Glutamatergic neuron (in vitro differentiated cells): ENCODE measurements around the gene MSH3. TPM values are rescaled to one million over a fixed set of nuclear protein-coding genes. Genes with fewer than 3 reads are reported as not detected.

Source experiments
- DNase-seq: peaks from one replicate; pipeline ENCODE4 v3.0.0; 2022
- H3K27ac Mint-ChIP-seq: one replicate; pipeline ENCODE4 v1.8.0; 2020; ENCODE audit warnings: mild to moderate bottlenecking, mixed read lengths, inconsistent platforms; ENCODE audit not compliant: unreplicated experiment
- H3K27me3 Mint-ChIP-seq: one replicate; pipeline ENCODE4 v1.8.0; 2020; ENCODE audit warnings: mild to moderate bottlenecking, moderate library complexity, mixed read lengths, inconsistent platforms; ENCODE audit not compliant: unreplicated experiment
- H3K36me3 Mint-ChIP-seq: one replicate; pipeline ENCODE4 v1.8.0; 2020; ENCODE audit warnings: mild to moderate bottlenecking, mixed read lengths, inconsistent platforms; ENCODE audit not compliant: unreplicated experiment
- H3K4me1 Mint-ChIP-seq: one replicate; pipeline ENCODE4 v1.8.0; 2020; ENCODE audit warnings: mild to moderate bottlenecking, low read depth, mixed read lengths, inconsistent platforms; ENCODE audit not compliant: unreplicated experiment
- H3K4me3 Mint-ChIP-seq: one replicate; pipeline ENCODE4 v1.8.0; 2020; ENCODE audit warnings: mild to moderate bottlenecking, mixed read lengths, inconsistent platforms; ENCODE audit not compliant: unreplicated experiment
- H3K9me3 Mint-ChIP-seq: one replicate; pipeline ENCODE4 v1.8.0; 2020; ENCODE audit warnings: mild to moderate bottlenecking, moderate library complexity, mixed read lengths, inconsistent platforms; ENCODE audit not compliant: unreplicated experiment
- total RNA-seq: library from RNA; stranded (reverse); fragmentation: NEBNext Ultra II Directional; extraction: Animal tissue kit (Norgen Biotek cat#: 25700); gene quantifications from one replicate; pipeline ENCODE4 v1.2.1, GENCODE V29; 2021; ENCODE audit not compliant: unreplicated experiment
- TF ChIP-seq, protein P1 (sequence below): fragments of 200-600 bp; sonication (generic); IDR thresholded peaks from one replicate; pipeline ENCODE4 v1.5.0; 2021; ENCODE audit not compliant: partially characterized antibody, unreplicated experiment

The MSH3 gene
- total RNA-seq, 1 donor from 2014 or later = 14.4 TPM

DNA sequence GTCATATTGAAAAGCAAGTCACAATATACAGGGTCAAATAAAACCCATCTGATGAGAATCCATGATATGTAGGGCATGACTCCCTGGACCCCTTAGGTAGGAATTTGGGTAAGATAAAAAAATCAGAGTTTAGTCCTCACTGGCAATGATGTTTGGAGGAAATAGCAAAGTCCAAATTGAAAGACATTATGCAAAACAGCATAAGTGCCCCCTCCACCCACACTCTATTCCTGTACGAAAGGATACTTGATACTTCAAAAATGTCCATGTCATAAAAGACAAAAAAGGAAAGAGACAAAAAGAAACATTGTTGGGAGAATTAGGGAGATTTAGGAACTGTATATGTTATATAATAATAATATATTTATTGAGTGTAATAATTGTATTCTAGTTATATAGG is 209.7 kb downstream of the MSH3 start:
- DNase-seq = no peak
- TF ChIP-seq, protein P1, sequence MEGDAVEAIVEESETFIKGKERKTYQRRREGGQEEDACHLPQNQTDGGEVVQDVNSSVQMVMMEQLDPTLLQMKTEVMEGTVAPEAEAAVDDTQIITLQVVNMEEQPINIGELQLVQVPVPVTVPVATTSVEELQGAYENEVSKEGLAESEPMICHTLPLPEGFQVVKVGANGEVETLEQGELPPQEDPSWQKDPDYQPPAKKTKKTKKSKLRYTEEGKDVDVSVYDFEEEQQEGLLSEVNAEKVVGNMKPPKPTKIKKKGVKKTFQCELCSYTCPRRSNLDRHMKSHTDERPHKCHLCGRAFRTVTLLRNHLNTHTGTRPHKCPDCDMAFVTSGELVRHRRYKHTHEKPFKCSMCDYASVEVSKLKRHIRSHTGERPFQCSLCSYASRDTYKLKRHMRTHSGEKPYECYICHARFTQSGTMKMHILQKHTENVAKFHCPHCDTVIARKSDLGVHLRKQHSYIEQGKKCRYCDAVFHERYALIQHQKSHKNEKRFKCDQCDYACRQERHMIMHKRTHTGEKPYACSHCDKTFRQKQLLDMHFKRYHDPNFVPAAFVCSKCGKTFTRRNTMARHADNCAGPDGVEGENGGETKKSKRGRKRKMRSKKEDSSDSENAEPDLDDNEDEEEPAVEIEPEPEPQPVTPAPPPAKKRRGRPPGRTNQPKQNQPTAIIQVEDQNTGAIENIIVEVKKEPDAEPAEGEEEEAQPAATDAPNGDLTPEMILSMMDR = no peak
- Mint-ChIP-seq H3K9me3 (no peaks in the 10 kb centered on the region), H3K4me3 (no peak overlapping the region), H3K27ac (no peak overlapping the region), H3K27me3 (no peaks in the 10 kb centered on the region), H3K36me3 (peaks cover 4% of the 10 kb centered on the region), H3K4me1 (peaks cover 8% of the 10 kb centered on the region)

DNA sequence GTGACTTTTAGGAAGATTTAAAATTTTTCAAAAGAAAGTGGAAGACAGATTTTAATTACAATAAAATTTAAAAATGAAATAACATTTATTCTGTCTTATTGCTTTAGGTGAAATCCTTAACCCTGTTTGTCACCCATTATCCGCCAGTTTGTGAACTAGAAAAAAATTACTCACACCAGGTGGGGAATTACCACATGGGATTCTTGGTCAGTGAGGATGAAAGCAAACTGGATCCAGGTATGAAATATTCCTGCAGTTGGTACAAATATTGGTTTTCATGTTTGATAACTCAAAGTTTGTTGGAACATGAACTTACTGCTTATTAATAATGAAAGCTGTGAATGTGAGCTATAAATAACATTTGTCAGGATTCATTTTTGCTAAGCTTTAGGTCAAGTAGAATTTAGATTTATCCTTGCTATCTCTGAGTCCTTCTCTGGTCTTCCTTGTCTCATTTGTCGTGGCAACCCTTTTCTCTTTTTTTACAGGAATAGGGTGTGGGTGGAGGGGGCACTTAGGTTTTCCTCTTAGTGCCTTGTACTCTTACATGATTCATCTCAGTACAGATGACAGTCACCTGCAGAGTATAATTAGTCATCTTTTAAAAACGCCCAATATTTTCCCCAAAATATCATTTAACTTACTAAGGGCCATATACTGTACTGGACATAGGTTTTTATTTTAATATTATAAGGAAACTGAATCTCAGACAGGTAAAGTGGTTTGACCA is 210.4 kb downstream of the MSH3 start:
- Mint-ChIP-seq H3K27ac (no peak overlapping the region), H3K4me3 (no peak overlapping the region), H3K4me1 (peaks cover 8% of the 10 kb centered on the region), H3K27me3 (no peaks in the 10 kb centered on the region), H3K36me3 (peaks cover 4% of the 10 kb centered on the region), H3K9me3 (no peaks in the 10 kb centered on the region)
- DNase-seq = no peak
- TF ChIP-seq, protein P1 = no peak

DNA sequence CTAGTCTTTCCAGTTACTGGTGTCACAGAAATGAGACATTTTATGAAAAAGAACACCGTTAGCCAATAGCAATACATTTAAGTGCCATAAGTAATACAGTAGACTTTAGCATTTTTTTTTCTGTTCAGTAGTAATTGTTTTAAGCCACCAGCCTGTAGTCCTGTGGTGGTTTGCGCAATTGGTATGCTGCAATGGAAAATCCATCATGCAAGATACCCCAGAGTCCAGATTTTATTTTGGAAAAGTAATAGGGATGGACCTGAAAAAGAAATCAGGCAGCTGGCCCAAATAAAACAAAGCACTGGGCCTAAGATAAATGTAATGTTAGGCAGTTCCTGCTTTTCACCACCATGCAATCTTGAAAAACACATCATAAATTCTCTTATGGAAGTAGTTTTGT is 211.1 kb downstream of the MSH3 start:
- Mint-ChIP-seq H3K4me3 (no peak overlapping the region), H3K36me3 (peaks cover 4% of the 10 kb centered on the region), H3K27me3 (no peaks in the 10 kb centered on the region), H3K4me1 (peaks cover 8% of the 10 kb centered on the region), H3K9me3 (no peaks in the 10 kb centered on the region), H3K27ac (no peak overlapping the region)
- TF ChIP-seq, protein P1 = no peak
- no peak for DNase-seq

DNA sequence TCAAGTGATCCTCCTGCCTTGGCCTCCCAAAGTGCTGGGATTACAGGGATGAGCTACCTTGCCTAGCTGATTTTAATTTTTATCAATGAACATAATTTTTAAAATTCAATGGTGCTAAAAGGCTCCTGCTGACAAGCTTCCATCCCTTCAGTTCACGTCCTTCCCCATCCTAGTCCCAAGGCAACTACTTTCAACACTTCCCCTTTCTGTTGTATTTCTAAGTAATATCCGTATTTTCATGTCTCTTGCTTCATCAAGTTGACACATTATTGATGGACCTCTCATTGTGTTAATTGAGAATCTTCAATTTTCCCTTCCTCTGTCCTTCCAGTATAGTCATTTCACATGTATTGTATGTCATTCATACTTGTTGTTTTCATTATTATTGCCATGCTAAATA is 211.9 kb downstream of the MSH3 start:
- Mint-ChIP-seq H3K27me3 (no peaks in the 10 kb centered on the region), H3K36me3 (peaks cover 4% of the 10 kb centered on the region), H3K9me3 (no peaks in the 10 kb centered on the region), H3K4me1 (peaks cover 8% of the 10 kb centered on the region), H3K4me3 (no peak overlapping the region), H3K27ac (no peak overlapping the region)
- no peak for DNase-seq
- TF ChIP-seq, protein P1 = no peak

DNA sequence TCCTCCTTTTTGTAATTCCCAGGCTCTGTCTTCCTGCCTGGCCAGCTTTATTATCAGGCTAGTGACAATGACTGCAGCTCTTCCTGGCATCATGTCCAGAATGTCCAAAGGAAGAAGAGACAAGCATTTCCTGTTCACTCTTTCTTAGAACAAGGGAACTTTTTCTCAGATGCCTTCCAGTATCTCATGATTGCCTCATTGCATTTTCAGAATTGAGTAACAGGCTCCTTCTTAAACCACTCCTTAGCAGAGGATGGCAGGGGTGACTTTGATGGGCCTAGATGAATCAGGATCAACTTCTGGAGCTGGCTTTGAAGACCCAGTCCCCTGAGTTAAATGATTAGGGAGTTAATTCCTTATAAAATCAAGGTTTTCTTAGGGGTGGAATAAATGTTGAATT is 212.8 kb downstream of the MSH3 start:
- Mint-ChIP-seq H3K4me1 (peaks cover 8% of the 10 kb centered on the region), H3K27ac (no peak overlapping the region), H3K27me3 (no peaks in the 10 kb centered on the region), H3K36me3 (peaks cover 4% of the 10 kb centered on the region), H3K9me3 (no peaks in the 10 kb centered on the region), H3K4me3 (no peak overlapping the region)
- DNase-seq = no peak
- TF ChIP-seq, protein P1 = no peak
